Measurements from ENCODE around the gene CECR2. TPM values are rescaled to one million over a fixed set of nuclear protein-coding genes. Genes with fewer than 3 reads are reported as not detected.

Gene CECR2
- total RNA-seq, 1 experiment from 2014 or later = 154 TPM

- no peak overlapping the region for H4K5ac ChIP-seq (ENCODE audit: insufficient read length, low read depth, low read length)
- peaks cover 13% of the 10 kb centered on the region; the same call in 1 of the 2 replicates for H3K4me1 ChIP-seq (ENCODE audit: insufficient read depth, low read length)
- H2BK12ac ChIP-seq (ENCODE audit: insufficient read length, low read depth, low read length) = no peak overlapping the region
These were observed 43.0 kb downstream of the CECR2 start for GRCh38 chr22:17412232-17412631.

More at GRCh38 chr22:17412232-17412631, 43.0 kb downstream of the CECR2 start:
- no peak for DNase-seq
- H3K4me3 Mint-ChIP-seq = no peak overlapping the region
- Histone ChIP-seq H3K9ac (ENCODE audit: extremely low read depth, insufficient read length, low read length) (no peak overlapping the region), H3K79me1 (ENCODE audit: insufficient read depth, low read depth, low read length, poor library complexity, severe bottlenecking) (peaks cover 4% of the 10 kb centered on the region), H2BK15ac (ENCODE audit: low read depth, low read length) (no peak overlapping the region), H4K8ac (replicated peaks; ENCODE audit: insufficient read length, low read depth, low read length) (no peak overlapping the region), H3K23me2 (ENCODE audit: insufficient read length, low read depth, low read length, poor library complexity, severe bottlenecking) (no peaks in the 10 kb centered on the region), H3K56ac (ENCODE audit: insufficient read length, low read depth, low read length) (no peak overlapping the region), H2AFZ (ENCODE audit: low read length) (no peak overlapping the region), H4K20me1 (ENCODE audit: control insufficient read depth, insufficient read depth, insufficient read length) (no peaks in the 10 kb centered on the region), H3K27me3 (ENCODE audit: insufficient read depth, low read length) (no peaks in the 10 kb centered on the region), H3T11ph (ENCODE audit: low read length) (no peak overlapping the region), H3K18ac (ENCODE audit: insufficient read length, low read depth, low read length) (no peak overlapping the region), H2BK5ac (ENCODE audit: insufficient read length, low read length) (no peak overlapping the region), H2AK5ac (ENCODE audit: insufficient read length, low read length) (no peak overlapping the region), H2BK120ac (ENCODE audit: low read depth, low read length, poor library complexity, severe bottlenecking) (no peak overlapping the region), H3K79me2 (ENCODE audit: insufficient read depth, low read length) (peaks cover 69% of the 10 kb centered on the region; the same call in 1 of the 2 replicates), H2BK20ac (ENCODE audit: low read depth, low read length, poor library complexity, severe bottlenecking) (no peak overlapping the region), H3K9me3 (ENCODE audit: control insufficient read depth, low read depth, low read length) (no peaks in the 10 kb centered on the region), H4K91ac (ENCODE audit: insufficient read length, low read depth, low read length) (no peak overlapping the region), H3K4me2 (ENCODE audit: insufficient read depth, insufficient read length, low read length) (no peak overlapping the region), H3K4ac (ENCODE audit: low read depth, low read length) (no peak overlapping the region), H3K23ac (ENCODE audit: insufficient read length, low read depth, low read length) (no peak overlapping the region), H3K27ac (ENCODE audit: insufficient read length, low read depth, low read length) (no peak overlapping the region), H3K14ac (ENCODE audit: insufficient read depth, low read length) (no peak overlapping the region)
- peaks cover 0 to 4% (median 0%) of the 10 kb centered on the region in 3 experiments; a peak in 1 of 7 replicates for H3K36me3 Mint-ChIP-seq (ENCODE audit: insufficient read depth in 1 of 3, low read depth in 3 of 3)
- H3K27me3 Mint-ChIP-seq (ENCODE audit: low read depth) = no peaks in the 10 kb centered on the region
- no peak for TF ChIP-seq CTCF (conservative IDR thresholded peaks at IDR 0.05)
- H3K4me1 Mint-ChIP-seq = peaks cover 66 to 76% of the 10 kb centered on the region in 2 experiments
- WGBS (ENCODE audit: extremely low coverage, insufficient read length, low lambda C conversion rate) = no CpG with 5 or more reads among the region's 6 CpGs
- peak overlapping the region; percentile 2 to 84 (median 74); a peak in 3 of 7 replicates for H3K27ac Mint-ChIP-seq
- H3K9me3 Mint-ChIP-seq = no peaks in the 10 kb centered on the region; a peak in 1 of 5 replicates
